GM23338 (cell line): ENCODE results near the gene CIC. TPM values are rescaled to one million over a fixed set of nuclear protein-coding genes. Genes with fewer than 3 reads are reported as not detected.

Experiments
- ATAC-seq: fragments of 200-7000 bp; cut with Tn5 transposase; 3 replicates; pipeline ENCODE4 v1.9.1; 2020
- DNase-seq: peaks from one replicate; pipeline ENCODE4 v3.0.0-alpha.2; 2015; ENCODE audit warnings: low spot score
- H2AFZ ChIP-seq: fragments of 200-600 bp; sonication (generic); 2 replicates; pipeline ENCODE4 v1.8.0; 2016; ENCODE audit warnings: antibody characterized with exemption, mild to moderate bottlenecking, moderate library complexity
- H3F3A ChIP-seq: fragments of 200-600 bp; sonication (generic); replicated peaks from 2 replicates; pipeline ENCODE4 v1.8.0; 2017; ENCODE audit warnings: antibody characterized with exemption, mixed run types, low read depth
- H3K27ac ChIP-seq: fragments of 200-600 bp; sonication (generic); 2 replicates; pipeline ENCODE4 v1.6.1; 2016; ENCODE audit warnings: low read depth
- H3K27me3 ChIP-seq: fragments of 200-600 bp; sonication (generic); 2 replicates; pipeline ENCODE4 v1.8.0; 2016; ENCODE audit warnings: mild to moderate bottlenecking, mixed run types, moderate library complexity; ENCODE audit not compliant: insufficient read depth
- H3K36me3 ChIP-seq: fragments of 200-600 bp; sonication (generic); 2 replicates; pipeline ENCODE4 v1.8.0; 2016; ENCODE audit warnings: mild to moderate bottlenecking; ENCODE audit not compliant: insufficient read depth
- H3K4me1 ChIP-seq: fragments of 200-600 bp; sonication (generic); 2 replicates; pipeline ENCODE4 v1.8.0; 2016; ENCODE audit warnings: mild to moderate bottlenecking, moderate library complexity; ENCODE audit not compliant: insufficient read depth
- H3K4me2 ChIP-seq: fragments of 200-600 bp; sonication (generic); 2 replicates; pipeline ENCODE4 v1.7.1; 2017; ENCODE audit warnings: mixed run types
- H3K4me3 ChIP-seq: fragments of 200-600 bp; sonication (generic); 2 replicates; pipeline ENCODE4 v1.6.1; 2016; ENCODE audit warnings: mixed run types
- H3K79me2 ChIP-seq: fragments of 200-600 bp; sonication (generic); replicated peaks from 2 replicates; pipeline ENCODE4 v1.8.0; 2017; ENCODE audit warnings: mild to moderate bottlenecking; ENCODE audit not compliant: insufficient read depth
- H3K9me2 ChIP-seq: fragments of 200-600 bp; sonication (generic); 2 replicates; pipeline ENCODE4 v1.8.0; 2017; ENCODE audit not compliant: insufficient read depth
- H4K20me1 ChIP-seq: fragments of 200-600 bp; sonication (generic); replicated peaks from 2 replicates; pipeline ENCODE4 v1.8.0; 2017; ENCODE audit warnings: mild to moderate bottlenecking; ENCODE audit not compliant: insufficient read depth
- H3K27ac Mint-ChIP-seq: 2 replicates; pipeline ENCODE4 v1.8.0; 2020; ENCODE audit warnings: inconsistent platforms, mild to moderate bottlenecking, moderate library complexity, mixed read lengths
- H3K27me3 Mint-ChIP-seq: 3 replicates; pipeline ENCODE4 v1.8.0; 2022; ENCODE audit warnings: low read depth, mild to moderate bottlenecking, moderate library complexity, mixed read lengths, inconsistent platforms; ENCODE audit not compliant: insufficient read depth, poor library complexity
- H3K36me3 Mint-ChIP-seq: 3 replicates; pipeline ENCODE4 v1.8.0; 2021; ENCODE audit warnings: low read depth, mild to moderate bottlenecking, inconsistent platforms, moderate library complexity, mixed read lengths
- H3K4me1 Mint-ChIP-seq: 3 replicates; pipeline ENCODE4 v1.8.0; 2020; ENCODE audit warnings: mild to moderate bottlenecking, inconsistent platforms, mixed read lengths
- H3K4me3 Mint-ChIP-seq: 3 replicates; pipeline ENCODE4 v1.8.0; 2021; ENCODE audit warnings: moderate library complexity, mild to moderate bottlenecking, inconsistent platforms, mixed read lengths
- H3K9me3 Mint-ChIP-seq: 3 replicates; pipeline ENCODE4 v1.8.0; 2020; ENCODE audit warnings: moderate library complexity, mild to moderate bottlenecking, inconsistent platforms, mixed read lengths
- CREB1 ChIP-seq: fragments of 250-450 bp; sonication (Bioruptor Pico); IDR thresholded peaks from 2 replicates; pipeline ENCODE4 v1.5.0; 2020; ENCODE audit warnings: low read depth, mild to moderate bottlenecking, moderate library complexity
- EZH2 ChIP-seq: fragments of 200-600 bp; sonication (generic); IDR thresholded peaks from one replicate; pipeline ENCODE4 v1.8.0; 2017; ENCODE audit warnings: antibody characterized with exemption, mild to moderate bottlenecking, low read depth; ENCODE audit not compliant: unreplicated experiment
- POLR2AphosphoS5 ChIP-seq: IDR thresholded peaks from 2 replicates; pipeline ENCODE4 v1.6.1; 2016; ENCODE audit warnings: antibody characterized with exemption, low read depth
- ZNF114 ChIP-seq: fragments of 250-450 bp; sonication (Bioruptor Pico); IDR thresholded peaks from 2 replicates; pipeline ENCODE4 v1.5.0; 2020; ENCODE audit warnings: mild to moderate bottlenecking, moderate library complexity
- ZNF331 ChIP-seq: fragments of 250-450 bp; sonication (Bioruptor Pico); IDR thresholded peaks from 2 replicates; pipeline ENCODE4 v1.5.0; 2020; ENCODE audit warnings: low read depth, mild to moderate bottlenecking, moderate library complexity
- polyA plus RNA-seq: library from polyadenylated mRNA; unstranded; fragments of >200 nt; fragmentation: Nextera tagmentation; extraction: Ambion mirVana; gene quantifications from 2 replicates; pipeline ENCODE4 v1.2.1, GENCODE V29; 2016
- total RNA-seq: library from RNA; depleted of rRNA; stranded (reverse); fragments of >200 nt; shearing (Covaris generic); gene quantifications from 2 replicates; pipeline ENCODE4 v1.2.3, GENCODE V29; 2014
- TF ChIP-seq, protein P1 (sequence below), 2 experiments: fragments of 200-600 bp in 1 of 2; sonication (generic) in 1 of 2; conservative IDR thresholded peaks; 2 replicates each; pipeline versions ENCODE4 v1.5.1 to v1.6.1; 2016 to 2017; ENCODE audit warnings: antibody characterized with exemption in 2 of 2, low read depth in 2 of 2, mild to moderate bottlenecking in 2 of 2, moderate library complexity in 1 of 2

Gene CIC
- total and polyA plus RNA-seq, 2 experiments from 2014 or later = 13.2 to 42.0 TPM

DNA sequence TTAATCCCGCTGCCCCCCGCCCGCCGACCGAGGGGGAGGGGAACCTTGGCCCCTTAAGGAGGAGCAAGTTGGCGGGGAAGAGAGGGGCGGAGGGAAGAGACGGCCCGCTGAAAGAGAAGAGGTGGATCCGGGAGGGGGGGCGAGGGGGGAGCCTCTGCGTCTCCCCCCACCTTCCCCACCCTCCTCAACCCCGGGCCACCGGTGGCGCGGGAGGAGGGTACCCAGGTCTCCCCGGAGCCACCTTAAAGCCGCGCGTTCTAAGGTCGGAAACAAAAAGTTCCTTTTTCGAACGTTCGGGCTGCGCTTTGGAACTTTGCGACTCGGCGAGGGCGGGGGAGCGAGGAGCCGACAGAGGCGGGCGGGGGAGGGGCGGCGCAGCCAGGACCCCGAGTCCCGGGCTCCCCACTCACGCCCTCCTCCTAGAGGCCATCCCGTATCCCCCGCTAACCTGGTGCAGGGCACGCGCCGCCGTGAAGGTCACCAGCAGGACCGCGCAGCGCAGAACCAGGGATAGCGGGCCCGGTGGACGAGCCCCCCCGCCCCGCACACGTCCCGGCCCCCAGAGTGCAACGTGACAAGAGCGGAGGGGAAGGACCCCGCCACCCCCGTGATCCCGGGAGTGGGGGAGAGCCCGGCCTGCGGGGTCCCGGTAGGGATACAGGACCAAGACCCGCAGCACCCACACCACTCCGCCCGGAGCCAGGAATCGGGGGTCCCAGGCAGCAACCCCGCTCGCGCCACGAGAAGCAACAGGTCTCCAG, 14.8 kb upstream of the CIC start:
- H3K79me2 ChIP-seq = peaks cover 38% of the 10 kb centered on the region

DNA sequence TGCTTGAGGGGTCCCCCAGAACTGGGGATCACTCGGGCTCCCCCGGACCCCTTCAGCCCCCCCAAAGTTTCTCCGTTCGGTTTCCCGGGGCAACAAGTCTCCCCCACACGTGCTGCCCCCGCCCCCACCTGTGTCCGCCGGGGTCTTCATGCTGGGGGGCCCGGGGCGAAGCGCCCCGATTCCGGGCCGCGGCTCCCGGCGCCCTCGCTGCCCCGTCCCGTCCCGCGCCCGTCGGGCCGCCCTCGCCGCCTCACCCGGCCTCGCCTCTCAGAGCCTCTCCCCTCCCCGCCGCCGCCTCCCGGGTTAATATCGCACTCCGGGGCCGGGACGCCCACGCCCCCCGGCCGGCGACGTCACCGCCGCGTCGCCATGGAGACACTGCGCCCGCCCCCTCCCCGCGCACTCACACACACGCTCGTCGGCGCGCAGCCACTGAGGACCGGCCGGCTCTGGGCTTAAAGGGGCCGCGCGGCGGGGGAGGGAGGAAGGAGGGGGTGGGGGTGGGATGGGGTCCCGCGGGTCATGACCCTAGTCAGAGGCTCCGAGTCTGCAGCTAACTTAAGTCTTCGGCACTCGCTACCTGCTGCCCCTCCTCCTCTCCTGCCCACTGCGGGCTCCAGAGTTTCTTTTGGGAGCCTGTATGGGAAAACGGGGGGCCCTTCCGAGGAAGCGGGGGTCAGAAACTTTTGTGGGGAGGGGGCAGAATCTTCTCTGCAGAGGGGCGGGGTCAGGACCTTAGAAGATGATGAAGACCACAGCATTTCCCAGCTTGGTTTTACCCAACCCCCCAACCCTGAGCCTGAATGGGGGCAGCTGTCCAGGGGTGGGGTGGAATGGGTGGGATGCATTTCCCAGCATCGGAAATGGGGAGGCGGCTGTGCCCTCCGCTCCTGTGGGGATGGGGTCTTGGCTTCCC, 13.9 kb upstream of the CIC start, which contains the start of gene ERF:
ERF (minus strand) TSS at position 279 of the 916 bp plus-strand sequence; CDS start at position 150, 129 bp downstream.
- Histone ChIP-seq H3K9me2 (no peaks in the 10 kb centered on the region), H3K27me3 (peaks cover 17% of the 10 kb centered on the region), H2AFZ (peak within 1 kb of the TSS; percentile 89; the same call in 1 of the 2 replicates), H3K4me3 (peak within 1 kb of the TSS; percentile 96), H3F3A (peaks cover 17% of the 10 kb centered on the region), H3K79me2 (peaks cover 34% of the 10 kb centered on the region), H3K4me1 (peaks cover 27% of the 10 kb centered on the region), H3K4me2 (peak within 1 kb of the TSS; percentile 99), H4K20me1 (no peaks in the 10 kb centered on the region; the same call in 1 of the 2 replicates), H3K36me3 (no peaks in the 10 kb centered on the region), H3K27ac (peak within 1 kb of the TSS; percentile 98)
- DNase-seq (peak; percentile 95), ATAC-seq (peak; percentile 40)
- Mint-ChIP-seq H3K9me3 (no peaks in the 10 kb centered on the region; the same call in 1 of the 3 replicates), H3K27me3 (peaks cover 35% of the 10 kb centered on the region), H3K36me3 (peaks cover 4% of the 10 kb centered on the region; the same call in 1 of the 3 replicates), H3K27ac (no peak within 1 kb of the TSS; the same call in 1 of the 2 replicates), H3K4me1 (peaks cover 30% of the 10 kb centered on the region), H3K4me3 (peak within 1 kb of the TSS; percentile 71)
- TF ChIP-seq EZH2 = no peak
- TF ChIP-seq CREB1 (CRISPR knock-in tag) = peak; percentile 92
- TF ChIP-seq ZNF114 (CRISPR knock-in tag) = no peak
- TF ChIP-seq POLR2AphosphoS5 = peak; percentile 76
- no peak for TF ChIP-seq ZNF331 (CRISPR knock-in tag)

More for the DNA sequence above, 14.8 kb upstream of the CIC start:
- peaks cover 27% of the 10 kb centered on the region for H3K4me1 ChIP-seq
- TF ChIP-seq EZH2 = no peak
- TF ChIP-seq, protein P1, sequence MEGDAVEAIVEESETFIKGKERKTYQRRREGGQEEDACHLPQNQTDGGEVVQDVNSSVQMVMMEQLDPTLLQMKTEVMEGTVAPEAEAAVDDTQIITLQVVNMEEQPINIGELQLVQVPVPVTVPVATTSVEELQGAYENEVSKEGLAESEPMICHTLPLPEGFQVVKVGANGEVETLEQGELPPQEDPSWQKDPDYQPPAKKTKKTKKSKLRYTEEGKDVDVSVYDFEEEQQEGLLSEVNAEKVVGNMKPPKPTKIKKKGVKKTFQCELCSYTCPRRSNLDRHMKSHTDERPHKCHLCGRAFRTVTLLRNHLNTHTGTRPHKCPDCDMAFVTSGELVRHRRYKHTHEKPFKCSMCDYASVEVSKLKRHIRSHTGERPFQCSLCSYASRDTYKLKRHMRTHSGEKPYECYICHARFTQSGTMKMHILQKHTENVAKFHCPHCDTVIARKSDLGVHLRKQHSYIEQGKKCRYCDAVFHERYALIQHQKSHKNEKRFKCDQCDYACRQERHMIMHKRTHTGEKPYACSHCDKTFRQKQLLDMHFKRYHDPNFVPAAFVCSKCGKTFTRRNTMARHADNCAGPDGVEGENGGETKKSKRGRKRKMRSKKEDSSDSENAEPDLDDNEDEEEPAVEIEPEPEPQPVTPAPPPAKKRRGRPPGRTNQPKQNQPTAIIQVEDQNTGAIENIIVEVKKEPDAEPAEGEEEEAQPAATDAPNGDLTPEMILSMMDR (conservative IDR thresholded peaks at IDR 0.05; ENCODE audit: low read depth in 2 of 2) = 0 out of 4 replicates have a peak, but pooled peaks of 1 of the 2 experiments have one; percentile 10
- DNase-seq = peak; percentile 93
- no peaks in the 10 kb centered on the region; the same call in 1 of the 2 replicates for H4K20me1 ChIP-seq
- H3F3A ChIP-seq = peaks cover 17% of the 10 kb centered on the region
- H2AFZ ChIP-seq = no peak overlapping the region
- H3K4me2 ChIP-seq = peak overlapping the region; percentile 87
- H3K27ac ChIP-seq = peak overlapping the region; percentile 98
- peaks cover 17% of the 10 kb centered on the region for H3K27me3 ChIP-seq
- H3K27me3 Mint-ChIP-seq = peaks cover 35% of the 10 kb centered on the region
- ATAC-seq = peak; percentile 28
- no peaks in the 10 kb centered on the region; the same call in 1 of the 3 replicates for H3K9me3 Mint-ChIP-seq
- peak overlapping the region; percentile 71 for H3K4me3 Mint-ChIP-seq
- no peak overlapping the region for H3K27ac Mint-ChIP-seq
- H3K36me3 Mint-ChIP-seq = peaks cover 8% of the 10 kb centered on the region; the same call in 2 of the 3 replicates
- no peaks in the 10 kb centered on the region for H3K36me3 ChIP-seq
- H3K4me3 ChIP-seq = peak overlapping the region; percentile 96
- peaks cover 35% of the 10 kb centered on the region for H3K4me1 Mint-ChIP-seq
- no peaks in the 10 kb centered on the region for H3K9me2 ChIP-seq
